ENCODE measurements around the gene KAZN.
A peak's percentile ranks its signal among the peaks of the same experiment; 100 is the strongest.

KAZN gene

DNA sequence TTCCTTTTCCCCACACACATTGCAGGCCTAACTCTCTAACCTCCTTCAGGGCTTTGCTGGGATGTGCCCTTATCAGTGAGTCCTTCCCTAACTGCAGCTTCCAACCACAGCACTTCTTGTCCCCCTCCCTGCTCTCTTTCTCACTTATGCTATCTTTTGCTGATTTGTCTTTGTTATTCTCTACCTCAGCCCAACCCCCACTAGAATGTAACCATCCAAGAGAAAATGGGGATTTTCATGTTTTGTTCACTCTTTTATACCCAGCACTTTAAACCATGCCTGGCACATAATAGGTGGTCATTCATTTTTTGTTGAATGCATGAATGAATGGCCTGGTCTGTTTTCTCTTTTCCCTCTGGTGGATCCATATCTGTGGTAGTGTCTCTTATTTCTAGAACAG, 243.5 kb downstream of the KAZN start:
- CTCF ChIA-PET, result no interaction called here
- TF ChIP-seq ZNF221 (tag by site-specific recombination; IDR thresholded peaks at IDR 0.05; ENCODE audit: borderline replicate concordance) (no peak), SETDB1 (IDR thresholded peaks at IDR 0.05; ENCODE audit: insufficient read length, low read length) (peak; percentile 82)
- no peaks in the 10 kb centered on the region for H3K36me3 ChIP-seq (ENCODE audit: control insufficient read depth in 2 of 2, insufficient read depth in 1 of 2, low read length in 2 of 2)
- POLR2A ChIA-PET, result no interaction called here
- H3K27ac ChIP-seq (ENCODE audit: extremely low read depth, low read depth, low read length), result no peak overlapping the region
- no peaks in the 10 kb centered on the region for H3K4me1 ChIP-seq (ENCODE audit: control insufficient read depth, insufficient read depth, low read length)
- H3K9me3 ChIP-seq (ENCODE audit: control insufficient read depth, insufficient read depth, low read depth, low read length), result no peaks in the 10 kb centered on the region
- H3K4me3 ChIP-seq (ENCODE audit: low read depth, low read length), result no peak overlapping the region

- POLR2A ChIA-PET, result no interaction called here
- no peaks in the 10 kb centered on the region for H3K9me3 ChIP-seq (ENCODE audit: control insufficient read depth, insufficient read depth, low read depth, low read length)
- CTCF ChIA-PET, result interaction anchor here (0.7 kb wide), 1 partner anchor 193 kb away, joined by 4 read pairs; no protein-coding TSS in a partner anchor
- no peaks in the 10 kb centered on the region for H3K36me3 ChIP-seq (ENCODE audit: control insufficient read depth in 2 of 2, insufficient read depth in 1 of 2, low read length in 2 of 2)
- H3K27ac ChIP-seq (ENCODE audit: extremely low read depth, low read depth, low read length), result no peak overlapping the region
- no peaks in the 10 kb centered on the region for H3K4me1 ChIP-seq (ENCODE audit: control insufficient read depth, insufficient read depth, low read length)
- TF ChIP-seq, protein P1, sequence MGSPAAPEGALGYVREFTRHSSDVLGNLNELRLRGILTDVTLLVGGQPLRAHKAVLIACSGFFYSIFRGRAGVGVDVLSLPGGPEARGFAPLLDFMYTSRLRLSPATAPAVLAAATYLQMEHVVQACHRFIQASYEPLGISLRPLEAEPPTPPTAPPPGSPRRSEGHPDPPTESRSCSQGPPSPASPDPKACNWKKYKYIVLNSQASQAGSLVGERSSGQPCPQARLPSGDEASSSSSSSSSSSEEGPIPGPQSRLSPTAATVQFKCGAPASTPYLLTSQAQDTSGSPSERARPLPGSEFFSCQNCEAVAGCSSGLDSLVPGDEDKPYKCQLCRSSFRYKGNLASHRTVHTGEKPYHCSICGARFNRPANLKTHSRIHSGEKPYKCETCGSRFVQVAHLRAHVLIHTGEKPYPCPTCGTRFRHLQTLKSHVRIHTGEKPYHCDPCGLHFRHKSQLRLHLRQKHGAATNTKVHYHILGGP (tag by site-specific recombination; IDR thresholded peaks at IDR 0.05), result no peak
- TF ChIP-seq ZBTB11 (tag by site-specific recombination; conservative IDR thresholded peaks at IDR 0.05; ENCODE audit: low read depth) (no peak), ZBTB7A (tag by site-specific recombination; IDR thresholded peaks at IDR 0.05; ENCODE audit: low read depth) (no peak), ZSCAN30 (tag by site-specific recombination; IDR thresholded peaks at IDR 0.05) (no peak), SETDB1 (IDR thresholded peaks at IDR 0.05; ENCODE audit: insufficient read length, low read length) (peak; percentile 6), ZNF311 (tag by site-specific recombination; IDR thresholded peaks at IDR 0.05; ENCODE audit: borderline replicate concordance) (no peak)
- TF ChIP-seq, protein P2, sequence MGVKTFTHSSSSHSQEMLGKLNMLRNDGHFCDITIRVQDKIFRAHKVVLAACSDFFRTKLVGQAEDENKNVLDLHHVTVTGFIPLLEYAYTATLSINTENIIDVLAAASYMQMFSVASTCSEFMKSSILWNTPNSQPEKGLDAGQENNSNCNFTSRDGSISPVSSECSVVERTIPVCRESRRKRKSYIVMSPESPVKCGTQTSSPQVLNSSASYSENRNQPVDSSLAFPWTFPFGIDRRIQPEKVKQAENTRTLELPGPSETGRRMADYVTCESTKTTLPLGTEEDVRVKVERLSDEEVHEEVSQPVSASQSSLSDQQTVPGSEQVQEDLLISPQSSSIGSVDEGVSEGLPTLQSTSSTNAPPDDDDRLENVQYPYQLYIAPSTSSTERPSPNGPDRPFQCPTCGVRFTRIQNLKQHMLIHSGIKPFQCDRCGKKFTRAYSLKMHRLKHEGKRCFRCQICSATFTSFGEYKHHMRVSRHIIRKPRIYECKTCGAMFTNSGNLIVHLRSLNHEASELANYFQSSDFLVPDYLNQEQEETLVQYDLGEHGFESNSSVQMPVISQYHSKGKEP (tag by site-specific recombination; IDR thresholded peaks at IDR 0.05), result no peak
- H3K4me3 ChIP-seq (ENCODE audit: low read depth, low read length), result no peak overlapping the region
Observed at GRCh38 chr1:14842361-14842760, 243.9 kb downstream of the KAZN start.

- ChIA-PET POLR2A (no interaction called here), CTCF (interaction anchor here (0.7 kb wide), 1 partner anchor 194 kb away, joined by 4 read pairs; no protein-coding TSS in a partner anchor)
- no peaks in the 10 kb centered on the region for H3K4me1 ChIP-seq (ENCODE audit: control insufficient read depth, insufficient read depth, low read length)
- no peak overlapping the region for H3K4me3 ChIP-seq (ENCODE audit: low read depth, low read length)
- no peaks in the 10 kb centered on the region for H3K36me3 ChIP-seq (ENCODE audit: control insufficient read depth in 2 of 2, insufficient read depth in 1 of 2, low read length in 2 of 2)
- H3K9me3 ChIP-seq (ENCODE audit: control insufficient read depth, insufficient read depth, low read depth, low read length), result no peaks in the 10 kb centered on the region
- H3K27ac ChIP-seq (ENCODE audit: extremely low read depth, low read depth, low read length), result no peak overlapping the region
- TF ChIP-seq BCL11A (tag by site-specific recombination; IDR thresholded peaks at IDR 0.05; ENCODE audit: low read depth) (no peak), ZNF112 (tag by site-specific recombination; IDR thresholded peaks at IDR 0.05) (no peak), YY1 (tag by site-specific recombination; IDR thresholded peaks at IDR 0.05) (no peak), ZFP69B (tag by site-specific recombination; IDR thresholded peaks at IDR 0.05) (no peak), ZNF335 (tag by site-specific recombination; conservative IDR thresholded peaks at IDR 0.05) (no peak), WT1 (tag by site-specific recombination; IDR thresholded peaks at IDR 0.05) (no peak), ZNF529 (tag by site-specific recombination; IDR thresholded peaks at IDR 0.05; ENCODE audit: insufficient replicate concordance) (no peak), TCF7L2 (IDR thresholded peaks at IDR 0.05; ENCODE audit: borderline replicate concordance, low read depth, low read length) (no peak), ZNF133 (tag by site-specific recombination; IDR thresholded peaks at IDR 0.05) (no peak), ZNF394 (tag by site-specific recombination; IDR thresholded peaks at IDR 0.05; ENCODE audit: borderline replicate concordance) (no peak)
Observed at GRCh38 chr1:14842891-14843290, 244.4 kb downstream of the KAZN start.

Measured in HEK293 (cell line).